ENCODE data around the gene POU6F1. TPM values are rescaled to one million over a fixed set of nuclear protein-coding genes. Genes with fewer than 3 reads are reported as not detected.

The POU6F1 gene
- total RNA-seq, 2 experiments from 2014 or later: 2.6 to 5.5 TPM

DNA sequence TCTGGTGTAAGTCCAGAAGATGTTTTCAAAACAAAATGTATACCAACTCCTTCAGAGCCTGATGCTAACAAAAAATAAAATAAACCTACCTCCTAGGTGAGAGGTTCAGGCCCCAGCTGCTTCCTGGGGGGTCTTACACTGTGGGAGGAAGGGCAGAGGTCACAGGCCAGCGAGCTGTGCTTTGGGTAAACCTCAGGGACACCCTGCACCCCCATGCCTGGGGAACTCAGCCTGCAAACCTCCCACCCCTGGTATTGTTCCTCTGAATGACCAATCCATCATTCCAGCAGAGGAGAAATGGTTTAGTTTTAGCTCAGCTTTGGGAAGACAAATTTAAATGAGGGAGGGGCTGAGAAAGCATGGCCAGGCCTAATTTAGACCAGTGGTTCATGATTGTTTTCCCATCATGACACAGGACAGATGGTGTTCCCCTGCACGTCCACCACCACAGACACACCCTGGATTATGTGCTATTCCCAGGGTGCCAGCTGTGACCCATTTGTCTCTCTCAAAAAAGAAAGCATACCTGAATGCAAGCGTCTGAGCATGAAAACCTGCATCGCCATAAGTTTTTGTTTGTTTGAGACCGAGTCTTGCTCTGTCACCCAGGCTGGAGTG, 30.4 kb downstream of the POU6F1 start:
- peak overlapping the region; percentile 93 for H2AFZ ChIP-seq (ENCODE audit: low read length)

DNA sequence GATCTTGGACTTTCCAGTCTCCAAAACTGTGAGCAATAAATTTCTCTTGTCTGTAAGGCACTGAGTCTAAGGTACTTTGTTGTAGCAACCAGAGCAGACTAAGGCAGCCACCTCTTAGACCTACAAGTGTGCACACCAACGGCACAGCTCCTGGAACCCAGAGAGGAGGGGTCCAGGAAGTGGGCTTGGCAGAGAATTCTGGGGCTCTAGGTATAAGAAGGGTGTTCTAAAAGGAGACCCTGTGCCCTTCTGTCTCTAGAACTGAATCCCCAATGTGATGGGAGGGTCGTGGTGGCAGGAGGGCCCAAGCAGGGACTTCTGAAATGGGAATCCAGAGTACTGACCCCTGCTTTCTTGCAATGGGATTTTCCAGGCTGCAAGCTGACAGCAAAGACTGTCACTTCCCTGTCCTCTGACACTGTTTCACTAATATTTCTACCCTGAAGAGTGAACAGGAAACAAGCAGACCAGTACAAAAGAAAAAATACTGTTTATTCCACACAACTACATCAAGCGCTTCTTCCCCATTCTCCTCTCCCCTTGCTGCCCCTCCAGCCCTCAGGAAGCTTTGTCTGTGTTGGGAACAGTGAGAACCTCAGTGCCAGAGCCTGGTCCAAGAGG, 31.3 kb downstream of the POU6F1 start:
- ChIA-PET POLR2A (interaction anchor here (0.5 to 2.2 kb wide), 8 partner anchors 7 to 264 kb away, joined by 3 to 9 read pairs (median 6); partner anchors contain the start of genes POU6F1 and TFCP2), CTCF (ENCODE audit: unreplicated experiment) (no interaction called here)
- Histone ChIP-seq H3K27ac (ENCODE audit: low read depth, low read length, poor library complexity, severe bottlenecking) (peak overlapping the region; percentile 67), H3K4me2 (ENCODE audit: low read length) (peak overlapping the region; percentile 73), H3K79me2 (ENCODE audit: insufficient read depth, low read depth, low read length) (no peaks in the 10 kb centered on the region), H3K4me3 (ENCODE audit: low read depth, low read length, poor library complexity, severe bottlenecking) (peak overlapping the region; percentile 57), H2AFZ (ENCODE audit: low read length) (peak overlapping the region; percentile 93), H3K9me3 (ENCODE audit: low read length) (no peaks in the 10 kb centered on the region), H3K36me3 (ENCODE audit: insufficient read depth, low read length) (no peaks in the 10 kb centered on the region), H3K4me1 (ENCODE audit: insufficient read depth, low read length, poor library complexity, severe bottlenecking) (peaks cover 52% of the 10 kb centered on the region), H3K9me2 (ENCODE audit: insufficient read depth, low read length) (no peaks in the 10 kb centered on the region), H4K20me1 (ENCODE audit: insufficient read depth, low read length) (no peaks in the 10 kb centered on the region)
- no TSS peak for BruUV-seq (replicated peaks)
- DNase-seq (ENCODE audit: low spot score): peak; percentile 60
- intact Hi-C loops (cut with micrococcal nuclease; ENCODE audit: unreplicated experiment): loop anchor here (5.0 kb wide), 2 partner anchors 104 to 139 kb away; partner anchors contain the start of genes CSRNP2 and LETMD1
- TF ChIP-seq, protein P1, sequence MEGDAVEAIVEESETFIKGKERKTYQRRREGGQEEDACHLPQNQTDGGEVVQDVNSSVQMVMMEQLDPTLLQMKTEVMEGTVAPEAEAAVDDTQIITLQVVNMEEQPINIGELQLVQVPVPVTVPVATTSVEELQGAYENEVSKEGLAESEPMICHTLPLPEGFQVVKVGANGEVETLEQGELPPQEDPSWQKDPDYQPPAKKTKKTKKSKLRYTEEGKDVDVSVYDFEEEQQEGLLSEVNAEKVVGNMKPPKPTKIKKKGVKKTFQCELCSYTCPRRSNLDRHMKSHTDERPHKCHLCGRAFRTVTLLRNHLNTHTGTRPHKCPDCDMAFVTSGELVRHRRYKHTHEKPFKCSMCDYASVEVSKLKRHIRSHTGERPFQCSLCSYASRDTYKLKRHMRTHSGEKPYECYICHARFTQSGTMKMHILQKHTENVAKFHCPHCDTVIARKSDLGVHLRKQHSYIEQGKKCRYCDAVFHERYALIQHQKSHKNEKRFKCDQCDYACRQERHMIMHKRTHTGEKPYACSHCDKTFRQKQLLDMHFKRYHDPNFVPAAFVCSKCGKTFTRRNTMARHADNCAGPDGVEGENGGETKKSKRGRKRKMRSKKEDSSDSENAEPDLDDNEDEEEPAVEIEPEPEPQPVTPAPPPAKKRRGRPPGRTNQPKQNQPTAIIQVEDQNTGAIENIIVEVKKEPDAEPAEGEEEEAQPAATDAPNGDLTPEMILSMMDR (conservative IDR thresholded peaks at IDR 0.05; ENCODE audit: low read length): no peak
- TF ChIP-seq EZH2phosphoT487 (IDR thresholded peaks at IDR 0.05; ENCODE audit: borderline replicate concordance, low read depth, low read length): no peak

More for the DNA sequence above, 30.4 kb downstream of the POU6F1 start:
- peak overlapping the region; percentile 57 for H3K4me3 ChIP-seq (ENCODE audit: low read depth, low read length, poor library complexity, severe bottlenecking)
- H3K36me3 ChIP-seq (ENCODE audit: insufficient read depth, low read length): no peaks in the 10 kb centered on the region
- BruUV-seq (replicated peaks): no TSS peak
- no peaks in the 10 kb centered on the region for H3K79me2 ChIP-seq (ENCODE audit: insufficient read depth, low read depth, low read length)
- peak; percentile 48 for DNase-seq (ENCODE audit: low spot score)
- TF ChIP-seq, protein P1 (conservative IDR thresholded peaks at IDR 0.05; ENCODE audit: low read length): no peak
- TF ChIP-seq EZH2phosphoT487 (IDR thresholded peaks at IDR 0.05; ENCODE audit: borderline replicate concordance, low read depth, low read length): no peak
- no peaks in the 10 kb centered on the region for H3K9me3 ChIP-seq (ENCODE audit: low read length)
- POLR2A ChIA-PET: interaction anchor here (0.6 to 2.2 kb wide), 10 partner anchors 8 to 1834 kb away, joined by 3 to 11 read pairs (median 6); partner anchors contain the start of genes LETMD1, POU6F1 and TFCP2
- CTCF ChIA-PET (ENCODE audit: unreplicated experiment): interaction anchor here (0.5 to 0.6 kb wide), 2 partner anchors 64 to 1366 kb away, joined by 3 to 4 read pairs; no protein-coding TSS in a partner anchor
- no peaks in the 10 kb centered on the region for H4K20me1 ChIP-seq (ENCODE audit: insufficient read depth, low read length)
- intact Hi-C loops (cut with micrococcal nuclease; ENCODE audit: unreplicated experiment): loop anchor here (5.0 kb wide), 2 partner anchors 105 to 140 kb away; partner anchors contain the start of genes CSRNP2 and LETMD1
- H3K27ac ChIP-seq (ENCODE audit: low read depth, low read length, poor library complexity, severe bottlenecking): peak overlapping the region; percentile 67
- H3K4me2 ChIP-seq (ENCODE audit: low read length): peak overlapping the region; percentile 73
- H3K9me2 ChIP-seq (ENCODE audit: insufficient read depth, low read length): no peaks in the 10 kb centered on the region
- H3K4me1 ChIP-seq (ENCODE audit: insufficient read depth, low read length, poor library complexity, severe bottlenecking): peaks cover 52% of the 10 kb centered on the region
